DMS79 (cell line): ENCODE results near the gene ARSA.
"Not testable (repeated sequence)": the region's sequence is repeated elsewhere in the genome, so short reads cannot be mapped to it uniquely, and the experiment has no call there.

ENCODE experiments used
- DNase-seq: peaks from one replicate; lab custom pipeline; 2025; lab: John Stamatoyannopoulos, UW

Gene ARSA

DNA sequence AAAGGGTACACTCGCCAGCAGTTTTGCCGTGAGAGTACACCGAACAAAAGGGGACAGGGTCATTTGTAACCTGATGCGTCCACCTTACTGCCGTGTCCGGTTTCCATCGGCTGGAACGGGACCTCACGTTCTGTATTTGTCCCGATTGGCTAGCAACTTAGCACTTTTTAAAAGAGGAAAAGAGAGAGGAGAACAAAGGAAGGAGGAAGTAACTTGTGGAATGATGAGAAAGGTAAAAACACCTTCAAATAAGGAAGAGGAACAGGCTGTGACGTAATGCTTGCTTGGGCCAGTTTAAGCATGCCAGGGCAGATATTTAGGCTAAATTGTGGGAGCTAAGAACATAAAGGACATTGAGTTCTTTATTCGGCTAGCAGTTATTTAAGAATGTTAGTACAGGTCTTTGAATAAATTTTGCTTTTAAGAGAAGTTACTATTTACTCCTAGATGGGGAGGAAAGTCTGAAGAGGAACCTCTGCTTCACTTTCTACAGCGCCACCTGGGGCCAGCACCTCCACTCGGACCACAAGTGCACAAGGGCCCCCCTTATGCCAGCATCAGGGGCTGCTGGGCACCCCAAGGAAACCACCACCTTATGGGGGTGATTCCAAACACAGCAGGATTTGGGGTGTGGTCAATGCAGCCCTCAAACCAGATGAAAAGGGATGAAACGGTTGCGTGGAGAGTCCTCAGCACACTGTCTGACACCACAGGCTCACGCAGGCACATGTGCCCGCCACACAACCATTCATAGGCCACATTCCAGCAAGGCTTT is 5.8 kb downstream of the ARSA start:
- DNase-seq, result no peak

DNA sequence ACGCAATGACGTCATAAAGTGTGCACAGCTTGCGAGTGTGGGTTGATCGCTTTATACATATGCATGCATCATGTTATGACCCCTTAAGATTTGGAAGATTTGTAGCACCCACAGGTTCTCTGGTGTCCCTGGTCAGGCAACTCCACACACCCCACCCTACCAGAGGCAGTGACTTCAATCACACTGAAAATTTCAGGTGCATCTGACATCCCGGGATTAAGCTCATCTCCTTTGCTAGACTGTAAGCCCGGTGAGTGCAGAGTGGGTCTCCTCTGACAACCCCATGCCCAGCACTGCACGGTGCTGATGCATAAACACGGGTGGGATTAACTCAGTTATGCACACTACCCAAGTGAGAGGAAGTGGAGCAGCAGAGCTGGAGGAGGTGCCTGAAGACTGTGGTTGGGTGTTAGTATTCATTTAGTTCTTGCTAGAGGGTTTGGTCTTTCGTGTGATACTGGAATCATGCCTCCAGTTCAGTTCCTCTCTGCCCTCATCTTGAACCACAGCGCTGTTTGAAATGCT is 6.5 kb downstream of the ARSA start:
- DNase-seq, result no peak

DNA sequence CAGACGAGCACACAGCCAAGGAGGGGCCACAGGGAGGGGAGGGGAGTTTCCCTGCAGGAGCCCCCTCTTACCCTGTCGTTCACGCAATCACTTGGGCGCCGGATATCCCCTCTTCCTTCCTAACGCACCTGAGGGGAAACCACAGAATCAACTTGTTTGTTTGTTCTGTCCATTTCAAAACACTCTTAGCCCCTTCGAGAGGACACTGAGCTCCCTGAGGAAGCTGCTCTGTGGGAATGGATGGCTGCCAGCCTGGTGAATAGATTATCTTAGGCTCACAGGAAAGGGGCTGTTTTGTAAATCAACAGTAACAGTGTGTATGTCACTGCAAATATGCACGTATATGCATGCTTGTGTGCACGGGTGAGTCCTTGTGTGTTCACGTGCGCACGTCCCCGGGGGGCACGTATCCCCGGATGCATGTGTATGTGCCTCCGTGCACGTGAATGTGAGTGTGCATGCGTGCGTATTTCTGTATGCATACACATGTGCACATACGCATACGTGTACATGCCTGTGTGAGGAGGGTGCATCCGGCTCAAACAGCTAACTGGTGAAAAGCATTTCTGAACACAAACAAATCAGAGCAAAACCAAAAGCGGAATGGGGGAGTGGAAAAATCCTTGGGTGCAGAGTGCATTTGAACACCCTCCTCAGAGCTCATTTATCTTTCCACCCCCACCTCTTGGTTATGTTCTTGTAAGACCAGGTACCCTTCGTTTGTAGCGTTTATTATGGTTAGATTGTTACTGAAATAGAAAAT is 7.2 kb downstream of the ARSA start:
- DNase-seq, result peak; percentile 32

DNA sequence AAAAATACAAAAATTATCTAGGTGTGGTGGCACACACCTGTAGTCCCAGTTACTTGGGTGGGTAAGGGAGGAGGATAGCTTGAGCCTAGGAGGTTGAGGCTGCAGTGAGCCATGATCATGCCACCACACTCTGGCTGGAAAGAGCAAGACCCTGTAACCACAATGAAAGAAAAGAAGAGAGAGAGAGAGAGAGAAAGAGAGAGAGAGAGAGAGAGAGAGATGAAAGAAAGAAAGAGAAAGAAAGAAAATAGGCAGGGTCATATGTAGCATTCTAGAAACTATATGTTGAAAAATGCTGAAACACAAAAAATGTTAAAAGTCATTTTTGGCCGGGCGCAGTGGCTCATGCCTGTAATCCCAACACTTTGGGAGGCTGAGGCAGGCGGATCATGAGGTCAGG is 13.7 kb downstream of the ARSA start:
- not testable (repeated sequence) for DNase-seq

DNA sequence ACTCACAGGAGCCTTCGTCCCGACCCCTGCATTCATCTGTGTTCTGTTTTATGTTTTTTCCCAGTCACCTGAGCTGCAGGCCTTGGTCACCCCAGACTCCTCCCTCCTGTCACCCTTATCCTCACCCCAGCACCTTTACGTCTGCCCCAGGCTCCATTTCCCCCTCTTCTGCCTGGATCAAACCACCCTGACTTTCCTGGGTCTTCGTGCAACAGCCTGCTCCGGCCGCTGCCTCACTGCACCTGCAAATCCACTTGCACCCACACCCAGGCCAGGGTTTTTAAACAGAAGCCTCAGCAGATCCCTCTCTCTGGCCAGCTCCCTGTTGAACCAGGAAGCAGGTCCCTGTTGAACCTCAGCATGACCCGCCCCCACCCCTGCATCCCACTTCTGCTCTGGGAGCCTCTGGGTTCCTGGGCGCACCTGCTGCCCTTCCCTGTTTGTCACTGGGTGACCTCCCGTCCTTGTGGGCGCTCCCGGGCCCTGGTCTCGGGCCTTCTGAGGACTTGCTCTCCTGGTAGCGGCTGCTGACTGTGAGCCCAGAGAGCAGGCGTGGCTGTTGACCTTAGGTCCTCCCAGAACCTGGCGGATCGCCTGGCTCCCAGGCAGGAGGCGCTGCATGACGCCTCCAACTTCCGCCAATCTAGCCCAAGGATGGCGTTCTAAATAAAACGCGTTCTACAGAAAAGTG is 14.5 kb downstream of the ARSA start:
- DNase-seq, result no peak

DNA sequence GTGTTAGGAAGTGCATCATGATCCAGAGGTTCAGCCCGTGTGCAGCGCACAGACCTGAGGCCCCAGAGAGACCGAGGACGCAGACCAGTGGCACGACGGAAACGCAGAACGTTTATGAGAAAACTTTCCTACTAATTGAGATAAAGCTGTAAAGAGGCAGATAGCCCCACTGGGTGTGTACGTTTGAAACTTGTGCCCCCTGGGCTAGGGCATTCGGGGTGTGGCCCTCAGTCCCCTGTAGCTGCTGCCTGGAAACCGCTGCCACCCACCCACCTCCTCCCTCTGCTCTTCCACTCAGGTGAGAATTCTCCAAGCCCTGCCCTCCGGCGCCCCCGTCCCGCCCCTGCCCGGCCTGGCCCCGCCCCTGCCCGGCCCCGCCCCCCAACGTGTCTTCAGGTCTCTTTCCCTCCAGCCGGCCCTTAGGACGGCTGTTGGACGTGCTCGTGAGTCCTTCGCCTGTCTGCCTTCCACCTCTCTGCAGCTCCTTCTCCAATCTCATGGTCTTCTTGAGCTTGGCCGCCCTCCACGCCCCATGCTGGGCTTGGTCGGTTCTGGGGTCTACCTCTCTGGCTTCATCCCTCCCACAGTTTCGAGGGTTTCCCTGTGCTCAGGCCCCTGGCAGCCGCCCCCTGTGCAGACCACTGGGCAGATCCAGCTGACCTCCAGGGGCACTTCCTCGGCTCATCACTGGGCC is 15.3 kb downstream of the ARSA start:
- DNase-seq, result no peak

DNA sequence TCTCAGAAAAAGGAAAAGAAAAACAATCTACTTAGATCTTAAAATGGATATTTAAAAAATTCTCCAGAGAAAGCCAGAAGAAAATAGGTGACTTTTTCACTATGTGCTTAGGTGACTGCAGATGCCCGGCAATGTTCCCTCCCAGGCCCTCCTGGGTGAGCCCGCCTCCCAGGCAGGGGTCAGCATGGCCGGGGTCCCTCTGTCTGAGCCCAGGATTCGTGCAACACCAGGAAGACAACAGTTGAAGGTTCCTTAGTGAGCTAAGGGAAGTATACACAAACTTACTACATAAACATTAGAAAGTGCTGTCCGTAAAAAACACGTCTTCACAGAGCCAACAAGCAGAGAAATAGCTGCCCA is 15.8 kb downstream of the ARSA start:
- no peak for DNase-seq

DNA sequence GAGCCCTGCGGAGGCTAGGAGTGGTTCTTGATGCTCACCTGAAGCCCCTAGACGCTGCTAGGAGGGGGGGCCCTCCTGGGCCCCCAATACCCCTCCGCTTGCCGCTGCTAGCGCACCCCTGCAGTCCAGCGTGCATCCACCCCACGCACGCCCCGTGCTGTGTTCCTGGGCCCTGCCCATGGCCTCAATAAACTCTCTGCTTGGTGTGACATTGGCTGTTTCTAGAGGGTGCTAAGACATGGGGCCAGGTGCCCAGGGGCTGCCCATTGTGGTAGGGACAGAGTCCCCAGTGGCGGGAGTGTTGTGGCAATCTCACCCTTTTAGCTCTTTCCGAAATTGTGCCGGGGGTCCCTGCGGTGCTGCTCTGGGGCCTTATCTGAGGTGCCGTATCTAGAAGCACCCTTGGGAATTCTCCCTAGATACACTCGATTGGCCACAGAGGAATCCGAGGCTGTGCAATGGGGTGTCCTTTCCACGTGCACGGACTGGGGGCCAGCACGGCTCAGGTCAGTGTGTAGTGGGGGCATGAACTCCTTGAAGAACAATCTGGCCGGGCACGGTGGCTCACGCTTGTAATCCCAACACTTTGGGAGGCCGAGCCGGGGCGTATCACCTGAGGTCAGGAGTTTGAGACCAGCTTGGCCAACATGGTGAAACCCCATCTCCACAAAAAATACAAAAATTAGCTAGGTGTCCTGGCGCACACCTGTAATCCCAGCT is 16.5 kb downstream of the ARSA start:
- no peak for DNase-seq

DNA sequence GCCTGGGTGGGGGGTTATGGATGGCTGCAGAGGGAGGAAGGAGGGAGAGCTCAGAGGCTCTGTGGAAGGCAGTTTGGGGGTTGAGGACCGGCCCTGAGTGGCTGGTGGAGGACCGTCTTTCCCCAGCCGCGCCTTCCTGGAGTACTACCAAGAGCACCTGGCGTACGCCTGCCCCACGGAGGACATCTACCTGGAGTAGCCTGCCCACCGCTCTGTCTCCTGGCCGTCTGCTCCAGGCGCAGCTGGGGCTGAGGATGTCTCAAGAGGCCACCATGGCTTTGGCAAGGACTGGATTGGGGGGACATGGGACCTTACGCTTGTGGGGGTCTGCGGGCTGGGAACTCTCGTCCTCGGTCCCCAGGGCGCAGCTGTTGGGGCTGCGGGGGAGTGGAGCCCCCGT is 17.4 kb downstream of the ARSA start:
- DNase-seq, result no peak

DNA sequence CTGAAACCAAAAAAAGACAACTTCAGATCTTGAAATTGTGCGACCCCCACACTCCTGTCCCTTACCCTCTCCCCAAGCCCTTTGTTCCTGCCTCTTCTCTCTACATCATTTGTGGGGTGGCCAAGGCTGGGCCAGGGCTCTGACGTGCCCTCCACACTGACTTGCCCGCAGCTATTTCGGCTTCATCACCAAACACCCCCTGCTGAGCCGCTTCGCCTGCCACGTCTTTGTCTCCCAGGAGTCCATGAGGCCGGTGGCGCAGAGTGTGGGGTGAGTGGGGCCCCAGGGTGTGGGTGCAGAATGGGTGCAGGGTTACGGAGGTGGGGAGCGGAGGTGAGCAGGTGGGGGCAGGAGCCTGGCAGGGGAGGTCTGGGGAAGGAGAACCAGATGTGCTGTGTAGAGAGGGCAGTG is 17.9 kb downstream of the ARSA start:
- DNase-seq, result no peak

DNA sequence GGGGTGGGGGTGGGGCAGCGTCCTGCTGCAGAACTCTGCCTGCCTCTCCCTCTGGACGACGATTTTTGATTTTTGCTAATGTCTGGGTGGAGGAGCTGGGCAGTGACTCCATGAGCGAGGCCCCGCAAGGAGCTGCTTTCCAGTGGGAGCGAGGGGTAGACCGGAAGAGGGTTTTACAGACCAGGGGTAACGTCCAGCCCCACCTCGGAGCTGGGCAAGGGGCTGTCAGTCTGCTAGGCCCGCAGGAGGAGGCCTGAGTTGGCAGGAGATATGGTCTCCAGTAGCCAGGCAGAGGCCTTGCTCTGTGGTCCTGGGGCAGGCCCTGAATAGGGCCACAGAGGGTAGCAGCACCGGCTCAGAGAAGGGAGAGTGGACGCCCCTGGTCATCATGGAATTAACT is 18.4 kb downstream of the ARSA start:
- DNase-seq, result no peak

DNA sequence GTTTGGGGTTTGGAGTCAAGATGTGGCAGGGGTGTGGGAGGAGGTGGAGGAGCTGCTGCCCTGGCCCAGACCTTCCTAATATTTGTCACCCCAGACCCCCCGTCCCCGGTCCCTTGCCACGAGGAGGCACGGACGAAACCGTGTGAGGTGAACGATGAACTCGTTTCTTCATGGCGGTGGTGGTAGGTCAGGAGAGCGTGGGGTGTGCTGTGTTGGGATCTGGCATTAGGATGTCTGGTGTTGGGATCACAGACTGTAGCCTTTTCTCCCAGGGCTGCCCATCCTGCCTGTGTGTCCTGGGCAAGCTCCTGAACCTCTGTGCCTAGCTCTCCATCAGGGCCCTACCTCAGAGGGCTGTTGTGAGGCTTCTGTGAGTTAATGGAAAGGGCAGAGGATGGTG is 19.0 kb downstream of the ARSA start:
- no peak for DNase-seq

DNA sequence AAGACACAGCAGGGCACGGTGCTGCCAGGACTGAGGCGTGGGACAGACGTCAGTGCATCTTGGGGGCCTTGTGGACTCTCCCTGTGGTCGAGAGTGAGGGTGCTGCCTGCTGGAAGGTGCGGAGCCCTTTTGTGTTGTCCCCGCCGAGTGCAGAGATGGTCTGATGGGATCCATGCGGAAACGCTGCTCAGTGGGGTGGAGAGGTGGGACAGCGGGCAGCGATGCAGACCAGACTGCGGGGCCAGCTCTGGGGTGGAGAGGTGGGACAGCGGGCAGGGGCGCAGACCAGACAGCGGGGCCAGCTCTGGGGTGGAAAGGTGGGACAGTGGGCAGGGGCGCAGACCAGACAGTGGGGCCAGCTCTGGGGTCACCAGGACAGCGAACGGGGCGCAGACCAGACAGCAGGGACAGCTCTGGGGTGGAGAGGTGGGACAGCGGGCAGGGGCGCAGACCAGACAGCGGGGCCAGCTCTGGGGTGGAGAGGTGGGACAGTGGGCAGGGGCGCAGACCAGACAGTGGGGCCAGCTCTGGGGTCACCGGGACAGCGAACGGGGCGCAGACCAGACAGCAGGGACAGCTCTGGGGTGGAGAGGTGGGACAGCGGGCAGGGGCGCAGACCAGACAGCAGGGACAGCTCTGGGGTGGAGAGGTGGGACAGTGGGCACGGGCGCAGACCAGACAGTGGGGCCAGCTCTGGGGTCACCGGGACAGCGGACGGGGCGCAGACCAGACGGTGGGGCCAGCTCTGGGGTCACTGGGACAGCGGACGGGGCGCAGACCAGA is 19.7 kb downstream of the ARSA start:
- not testable (repeated sequence) for DNase-seq

DNA sequence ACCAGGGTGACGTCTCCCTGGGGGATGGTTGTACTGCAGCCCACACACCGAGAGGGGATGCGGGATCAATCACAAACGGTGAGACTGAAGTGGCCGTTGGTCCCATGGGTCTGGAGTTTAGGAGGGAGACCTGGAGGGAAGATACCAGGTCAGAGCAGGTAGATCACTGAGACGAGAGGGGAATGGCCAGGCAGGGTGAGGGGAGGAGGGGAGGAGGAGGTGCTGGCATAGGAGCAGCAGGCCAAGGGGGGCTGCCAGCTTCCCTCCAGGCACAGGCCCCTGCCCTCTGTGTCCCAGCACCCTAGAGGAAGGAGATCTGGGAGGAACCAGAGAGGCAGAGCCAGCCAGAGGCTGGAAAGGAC is 20.3 kb downstream of the ARSA start:
- DNase-seq, result no peak

DNA sequence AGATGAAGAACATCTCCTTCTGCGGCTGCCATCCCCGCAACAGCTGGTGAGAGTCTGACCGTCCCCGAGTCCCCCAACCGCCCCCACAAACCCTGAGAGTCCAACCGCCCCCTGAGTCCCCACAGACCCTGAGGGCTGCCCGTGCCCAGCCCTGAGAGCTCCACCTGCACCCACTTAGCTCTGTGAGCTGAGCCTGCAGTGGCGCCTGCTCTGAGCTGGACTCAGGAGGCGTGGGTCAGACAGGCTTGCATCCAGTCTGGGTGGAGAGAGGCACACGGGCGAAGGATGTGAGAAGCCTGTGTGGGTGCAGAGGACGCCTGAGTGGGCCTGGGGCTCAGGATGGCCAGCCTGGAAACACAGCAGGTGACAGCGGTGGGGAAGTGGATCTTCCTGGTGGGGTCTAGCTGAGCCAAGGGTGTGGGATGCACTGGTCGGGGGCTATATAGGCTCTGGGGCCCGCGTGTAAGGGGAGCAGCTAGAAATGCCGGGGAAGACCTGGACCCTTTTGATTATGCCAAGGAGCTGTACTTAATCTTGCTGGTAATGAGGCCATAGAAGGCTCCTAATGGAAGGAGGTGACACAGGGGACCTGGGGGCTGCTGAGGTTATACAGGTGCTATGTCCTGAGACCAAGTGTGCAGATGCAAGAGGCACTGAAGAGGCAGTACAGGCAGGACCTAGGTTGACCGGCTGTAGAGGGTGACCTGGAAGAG is 20.9 kb downstream of the ARSA start:
- no peak for DNase-seq

DNA sequence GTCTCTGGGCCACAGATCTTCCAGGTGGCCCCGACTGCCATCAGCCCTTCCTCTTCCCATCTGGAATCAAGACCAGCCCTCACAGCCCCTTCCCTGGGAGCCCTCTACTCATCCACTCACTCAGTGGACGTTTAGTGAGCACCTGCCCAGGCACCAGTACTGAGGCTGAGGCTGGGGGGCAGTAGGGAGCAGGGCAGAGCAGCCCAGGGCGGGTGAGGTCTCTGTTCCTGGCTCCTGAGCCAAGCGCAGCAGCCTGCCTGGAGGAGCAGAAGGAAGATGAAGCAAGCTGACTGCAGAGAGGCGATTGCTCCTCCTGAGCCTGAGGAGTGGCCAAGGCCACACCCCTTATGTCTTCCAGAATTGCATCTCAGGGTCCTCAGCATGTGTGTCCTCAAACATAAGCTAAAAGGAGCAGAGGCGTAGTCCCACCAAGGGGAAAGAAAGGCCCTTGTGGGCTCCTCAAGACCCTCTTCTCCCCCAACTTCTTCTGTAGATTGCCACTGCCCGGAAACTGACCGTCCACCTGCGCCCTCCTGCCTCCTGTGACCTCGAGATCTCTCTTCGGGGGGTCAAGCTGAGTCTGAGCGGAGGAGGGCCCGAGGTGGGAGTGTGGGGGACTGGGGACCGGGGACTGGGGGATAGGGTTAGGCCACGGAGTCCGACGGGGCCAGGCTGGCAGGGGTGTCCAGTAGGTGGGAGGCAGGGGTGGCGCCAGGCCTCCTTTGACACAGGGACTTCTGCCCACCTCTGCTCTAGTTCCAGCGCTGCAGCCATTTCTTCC is 21.6 kb downstream of the ARSA start:
- no peak for DNase-seq

DNA sequence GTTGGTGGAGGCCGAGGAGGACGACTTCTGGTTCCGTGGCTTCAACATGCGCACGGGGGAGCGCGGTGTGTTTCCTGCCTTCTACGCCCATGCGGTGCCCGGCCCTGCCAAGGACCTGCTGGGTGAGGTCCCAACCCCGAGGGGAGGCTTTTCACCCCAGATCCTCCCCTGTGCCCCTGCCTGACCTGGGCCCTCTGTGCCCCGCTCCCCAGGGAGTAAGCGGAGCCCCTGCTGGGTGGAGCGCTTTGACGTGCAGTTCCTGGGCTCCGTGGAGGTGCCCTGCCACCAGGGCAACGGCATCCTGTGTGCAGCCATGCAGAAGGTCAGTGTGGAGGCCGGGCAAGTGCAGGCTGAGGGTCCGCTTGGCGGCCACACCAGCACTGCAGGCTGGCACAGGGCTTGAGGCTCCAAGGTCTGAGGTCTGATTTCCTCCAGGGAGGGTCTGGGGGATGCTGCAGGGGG is 22.3 kb downstream of the ARSA start:
- no peak for DNase-seq

DNA sequence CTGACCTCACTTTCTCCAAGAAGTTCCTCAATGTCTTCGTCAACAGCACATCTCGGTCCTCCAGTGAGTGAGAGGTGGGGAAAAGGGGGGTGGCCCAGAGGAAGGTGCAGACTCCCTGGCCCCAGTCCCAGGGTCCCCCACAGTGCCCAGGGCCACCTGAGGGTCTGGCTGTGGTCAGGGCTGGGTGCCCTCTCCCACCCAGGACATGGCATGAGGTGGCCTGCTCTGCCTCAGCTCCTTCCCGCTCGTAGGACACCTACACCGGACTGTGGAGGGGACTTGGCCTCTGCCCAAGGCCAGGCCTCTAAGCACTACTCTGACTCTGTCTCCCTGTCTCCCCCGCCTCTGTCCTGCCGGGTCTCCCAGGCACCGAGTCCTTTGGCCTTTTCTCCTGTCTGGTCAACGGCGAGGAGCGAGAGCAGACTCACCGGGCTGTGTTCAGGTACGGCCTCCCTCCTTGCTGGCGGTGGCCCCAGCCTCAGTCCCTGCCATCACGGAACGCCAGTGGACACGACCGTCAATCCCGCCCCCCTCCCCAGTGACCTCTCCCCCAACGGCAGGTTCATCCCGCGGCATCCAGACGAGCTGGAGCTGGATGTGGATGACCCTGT is 22.8 kb downstream of the ARSA start:
- DNase-seq, result no peak
